HCT116 (cell line): ENCODE data around the gene GSTM1.

ENCODE experiments used
- CBX3 ChIP-seq: IDR thresholded peaks from 2 replicates; pipeline ENCODE4 v1.6.1; 2012; ENCODE audit warnings: low read depth
- EGR1 ChIP-seq: IDR thresholded peaks from 2 replicates; pipeline ENCODE4 v1.6.1; 2012; ENCODE audit warnings: low read depth
- EZH2phosphoT487 ChIP-seq: fragments of 200-600 bp; IDR thresholded peaks from 2 replicates; pipeline ENCODE4 v1.6.1; 2018; ENCODE audit warnings: antibody characterized with exemption, borderline replicate concordance
- POLR2A ChIP-seq: IDR thresholded peaks from 2 replicates; pipeline ENCODE4 v1.7.0; 2011; ENCODE audit warnings: borderline replicate concordance; ENCODE audit not compliant: insufficient read depth, insufficient read length; ENCODE audit errors: extremely low read depth
- SP1 ChIP-seq: IDR thresholded peaks from 2 replicates; pipeline ENCODE4 v1.6.1; 2012; ENCODE audit warnings: low read depth
- TCF7L2 ChIP-seq: IDR thresholded peaks from 2 replicates; pipeline ENCODE4 v1.7.0; 2011; ENCODE audit warnings: borderline replicate concordance, inconsistent platforms; ENCODE audit not compliant: insufficient read depth, insufficient read length; ENCODE audit errors: extremely low read depth
- TF ChIP-seq, protein P1 (sequence below): IDR thresholded peaks from 2 replicates; pipeline ENCODE4 v1.6.1; 2012
- TF ChIP-seq, protein P2 (sequence below), 3 experiments: fragments of 200-600 bp in 1 of 3; sonication (generic) in 1 of 3; IDR thresholded peaks in 2 of 3; conservative IDR thresholded peaks in 1 of 3; 2 replicates each; pipeline ENCODE4 v1.5.1; 2012 to 2017; ENCODE audit warnings: low read depth in 2 of 3, low read length in 2 of 3, antibody characterized with exemption in 1 of 3, borderline replicate concordance in 1 of 3, control low read depth in 1 of 3, mild to moderate bottlenecking in 1 of 3, mixed read lengths in 1 of 3, mixed run types in 1 of 3, moderate library complexity in 1 of 3; ENCODE audit not compliant: insufficient read depth in 1 of 3

DNA sequence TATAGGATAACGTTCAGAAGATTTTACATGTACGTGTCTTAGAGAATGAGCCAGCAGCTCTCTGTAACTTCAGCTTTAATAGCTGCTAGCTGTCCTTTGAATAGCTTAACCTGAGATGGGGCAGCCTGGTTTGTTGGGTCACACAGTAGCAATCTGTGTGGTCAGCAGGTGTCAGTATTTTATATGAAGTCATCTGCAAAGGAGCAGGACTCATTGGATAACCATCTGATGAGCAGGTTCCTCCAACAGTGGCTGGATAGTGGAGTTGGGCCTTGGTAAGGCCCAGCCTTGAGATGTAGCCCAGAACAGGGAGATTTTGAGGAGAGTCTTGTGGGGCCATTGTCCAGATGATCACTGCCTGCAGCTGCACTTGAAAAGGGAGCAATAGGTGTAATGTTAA is 30.9 kb downstream of the GSTM1 start:
- no peak for TF ChIP-seq SP1
- TF ChIP-seq POLR2A: no peak
- TF ChIP-seq, protein P1, sequence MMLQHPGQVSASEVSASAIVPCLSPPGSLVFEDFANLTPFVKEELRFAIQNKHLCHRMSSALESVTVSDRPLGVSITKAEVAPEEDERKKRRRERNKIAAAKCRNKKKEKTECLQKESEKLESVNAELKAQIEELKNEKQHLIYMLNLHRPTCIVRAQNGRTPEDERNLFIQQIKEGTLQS: no peak
- no peak for TF ChIP-seq EZH2phosphoT487
- TF ChIP-seq CBX3: no peak
- no peak for TF ChIP-seq EGR1
- TF ChIP-seq, protein P2, sequence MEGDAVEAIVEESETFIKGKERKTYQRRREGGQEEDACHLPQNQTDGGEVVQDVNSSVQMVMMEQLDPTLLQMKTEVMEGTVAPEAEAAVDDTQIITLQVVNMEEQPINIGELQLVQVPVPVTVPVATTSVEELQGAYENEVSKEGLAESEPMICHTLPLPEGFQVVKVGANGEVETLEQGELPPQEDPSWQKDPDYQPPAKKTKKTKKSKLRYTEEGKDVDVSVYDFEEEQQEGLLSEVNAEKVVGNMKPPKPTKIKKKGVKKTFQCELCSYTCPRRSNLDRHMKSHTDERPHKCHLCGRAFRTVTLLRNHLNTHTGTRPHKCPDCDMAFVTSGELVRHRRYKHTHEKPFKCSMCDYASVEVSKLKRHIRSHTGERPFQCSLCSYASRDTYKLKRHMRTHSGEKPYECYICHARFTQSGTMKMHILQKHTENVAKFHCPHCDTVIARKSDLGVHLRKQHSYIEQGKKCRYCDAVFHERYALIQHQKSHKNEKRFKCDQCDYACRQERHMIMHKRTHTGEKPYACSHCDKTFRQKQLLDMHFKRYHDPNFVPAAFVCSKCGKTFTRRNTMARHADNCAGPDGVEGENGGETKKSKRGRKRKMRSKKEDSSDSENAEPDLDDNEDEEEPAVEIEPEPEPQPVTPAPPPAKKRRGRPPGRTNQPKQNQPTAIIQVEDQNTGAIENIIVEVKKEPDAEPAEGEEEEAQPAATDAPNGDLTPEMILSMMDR (IDR thresholded peaks at IDR 0.05 in 2 of 3, conservative IDR thresholded peaks at IDR 0.05 in 1 of 3; ENCODE audit: borderline replicate concordance in 1 of 3, insufficient read depth in 1 of 3, low read depth in 2 of 3, low read length in 2 of 3): peak in 2 of 3 experiments; percentile 15 to 58; a peak in 3 of 6 replicates
- no peak for TF ChIP-seq TCF7L2
